ENCODE results near the gene ZNG1F.
"Not testable (repeated sequence)": the region's sequence is repeated elsewhere in the genome, so short reads cannot be mapped to it uniquely, and the experiment has no call there.

The ZNG1F gene

DNA sequence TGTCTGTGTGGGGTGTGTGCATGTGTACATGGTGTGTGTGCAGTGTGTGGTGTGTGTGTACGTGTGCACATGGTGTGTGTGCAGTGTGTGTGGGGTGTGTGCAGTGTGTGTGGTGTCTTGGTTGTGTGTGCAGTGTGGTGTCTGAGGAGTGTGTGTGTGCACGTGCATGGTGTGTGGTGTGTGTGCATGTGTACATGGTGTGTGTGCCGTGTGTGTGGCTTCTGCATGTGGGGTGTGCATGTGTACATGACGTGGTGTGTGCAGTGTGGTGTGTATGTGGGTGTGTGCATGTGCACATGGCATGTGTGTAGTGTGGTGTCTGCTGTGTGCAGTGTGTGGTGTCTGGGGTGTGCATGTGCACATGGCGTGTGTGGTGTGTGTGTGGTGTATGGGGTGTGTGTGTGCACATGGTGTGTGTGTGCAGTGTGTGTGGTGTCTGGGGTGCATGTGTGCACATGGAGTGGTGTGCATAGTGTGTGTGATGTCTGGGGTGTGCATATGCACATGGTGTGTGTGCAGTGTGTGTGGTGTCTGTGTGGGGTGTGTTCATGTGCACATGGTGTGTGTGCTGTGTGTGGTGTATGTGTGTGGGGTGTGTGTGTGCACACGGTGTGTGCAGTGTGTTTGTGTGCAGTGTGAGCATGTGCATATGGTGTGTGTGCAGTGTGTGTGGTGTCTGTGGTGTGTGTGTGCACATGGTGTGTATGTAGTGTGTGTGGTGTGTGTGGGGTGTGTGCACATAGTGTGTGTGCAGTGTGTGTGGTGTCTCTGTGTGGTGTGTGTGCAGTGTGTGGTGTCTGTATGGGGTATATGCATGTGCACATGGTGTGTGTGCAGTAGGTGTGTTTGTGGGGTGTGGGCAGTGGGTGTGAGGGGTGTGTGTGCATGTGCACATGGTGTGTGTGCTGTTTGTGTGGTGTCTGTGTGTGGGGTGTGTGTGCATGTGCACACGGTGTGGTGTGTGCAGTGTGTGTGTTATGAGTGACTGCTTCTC lies 40.6 kb upstream of the ZNG1F start:
- no peaks in the 10 kb centered on the region for H4K20me1 ChIP-seq (ENCODE audit: insufficient read depth, low read length)
- TF ChIP-seq EZH2phosphoT487 (IDR thresholded peaks at IDR 0.05; ENCODE audit: low read depth): no peak
- TF ChIP-seq, protein P1, sequence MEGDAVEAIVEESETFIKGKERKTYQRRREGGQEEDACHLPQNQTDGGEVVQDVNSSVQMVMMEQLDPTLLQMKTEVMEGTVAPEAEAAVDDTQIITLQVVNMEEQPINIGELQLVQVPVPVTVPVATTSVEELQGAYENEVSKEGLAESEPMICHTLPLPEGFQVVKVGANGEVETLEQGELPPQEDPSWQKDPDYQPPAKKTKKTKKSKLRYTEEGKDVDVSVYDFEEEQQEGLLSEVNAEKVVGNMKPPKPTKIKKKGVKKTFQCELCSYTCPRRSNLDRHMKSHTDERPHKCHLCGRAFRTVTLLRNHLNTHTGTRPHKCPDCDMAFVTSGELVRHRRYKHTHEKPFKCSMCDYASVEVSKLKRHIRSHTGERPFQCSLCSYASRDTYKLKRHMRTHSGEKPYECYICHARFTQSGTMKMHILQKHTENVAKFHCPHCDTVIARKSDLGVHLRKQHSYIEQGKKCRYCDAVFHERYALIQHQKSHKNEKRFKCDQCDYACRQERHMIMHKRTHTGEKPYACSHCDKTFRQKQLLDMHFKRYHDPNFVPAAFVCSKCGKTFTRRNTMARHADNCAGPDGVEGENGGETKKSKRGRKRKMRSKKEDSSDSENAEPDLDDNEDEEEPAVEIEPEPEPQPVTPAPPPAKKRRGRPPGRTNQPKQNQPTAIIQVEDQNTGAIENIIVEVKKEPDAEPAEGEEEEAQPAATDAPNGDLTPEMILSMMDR (IDR thresholded peaks at IDR 0.05; ENCODE audit: low read depth, low read length): no peak
- H3K4me1 ChIP-seq (ENCODE audit: low read length): no peaks in the 10 kb centered on the region
- H3K79me2 ChIP-seq (ENCODE audit: low read length): no peaks in the 10 kb centered on the region
- no peak overlapping the region for H3K4me3 ChIP-seq (ENCODE audit: low read length)
- peaks cover 7% of the 10 kb centered on the region for H3K36me3 ChIP-seq (replicated peaks; ENCODE audit: low read depth, low read length)
- no peak overlapping the region for H3K27ac ChIP-seq (ENCODE audit: low read length)
- H3K9me3 ChIP-seq (ENCODE audit: insufficient read depth, low read length): no peaks in the 10 kb centered on the region; the same call in 1 of the 2 replicates
- no peak overlapping the region for H3K9ac ChIP-seq (ENCODE audit: low read length)
- H3K27me3 ChIP-seq (ENCODE audit: low read depth, low read length): no peaks in the 10 kb centered on the region
- no peak overlapping the region for H3K4me2 ChIP-seq (ENCODE audit: low read length)
- no peak overlapping the region for H2AFZ ChIP-seq (ENCODE audit: low read depth, low read length)

- not testable (repeated sequence) for H3K4me2 ChIP-seq (ENCODE audit: low read length); H3K36me3 ChIP-seq (replicated peaks; ENCODE audit: low read depth, low read length); H2AFZ ChIP-seq (ENCODE audit: low read depth, low read length); H4K20me1 ChIP-seq (ENCODE audit: insufficient read depth, low read length); H3K4me1 ChIP-seq (ENCODE audit: low read length); H3K4me3 ChIP-seq (ENCODE audit: low read length); H3K9ac ChIP-seq (ENCODE audit: low read length); H3K27ac ChIP-seq (ENCODE audit: low read length); H3K9me3 ChIP-seq (ENCODE audit: insufficient read depth, low read length); H3K79me2 ChIP-seq (ENCODE audit: low read length); H3K27me3 ChIP-seq (ENCODE audit: low read depth, low read length)
Measured at GRCh38 chr9:41219831-41220230, 30.7 kb upstream of the ZNG1F start.

DNA sequence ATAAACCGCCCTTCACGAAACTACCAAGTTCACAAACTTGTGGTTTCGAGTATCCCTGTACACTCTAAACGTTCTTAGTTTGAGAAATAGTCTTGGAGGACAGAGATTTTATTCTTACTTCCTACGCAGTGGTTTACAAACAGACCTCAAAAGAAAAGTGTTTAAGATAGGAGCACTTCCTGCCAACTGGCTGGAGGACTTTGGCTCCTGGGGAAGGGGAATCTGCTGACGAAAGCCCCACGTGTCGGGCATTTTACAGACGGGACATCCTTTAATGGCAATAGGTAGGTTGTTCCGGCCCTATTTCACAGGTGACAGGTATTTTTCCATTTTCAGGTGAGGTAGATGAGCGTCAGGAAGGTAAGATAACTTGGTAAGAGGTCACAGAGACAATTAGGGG lies 678 bp downstream of the ZNG1F start:
- H3K27ac ChIP-seq (ENCODE audit: low read length); H3K9me3 ChIP-seq (ENCODE audit: insufficient read depth, low read length); H4K20me1 ChIP-seq (ENCODE audit: insufficient read depth, low read length); H2AFZ ChIP-seq (ENCODE audit: low read depth, low read length); H3K4me1 ChIP-seq (ENCODE audit: low read length); H3K36me3 ChIP-seq (replicated peaks; ENCODE audit: low read depth, low read length); H3K4me3 ChIP-seq (ENCODE audit: low read length); H3K27me3 ChIP-seq (ENCODE audit: low read depth, low read length); H3K79me2 ChIP-seq (ENCODE audit: low read length); H3K9ac ChIP-seq (ENCODE audit: low read length); H3K4me2 ChIP-seq (ENCODE audit: low read length): not testable (repeated sequence)

GRCh38 chr9:41174994-41175393 lies 14.1 kb downstream of the ZNG1F start:
- not testable (repeated sequence) for H3K4me3 ChIP-seq (ENCODE audit: low read length); H3K4me1 ChIP-seq (ENCODE audit: low read length); H2AFZ ChIP-seq (ENCODE audit: low read depth, low read length); H3K79me2 ChIP-seq (ENCODE audit: low read length); H3K9me3 ChIP-seq (ENCODE audit: insufficient read depth, low read length); H3K27ac ChIP-seq (ENCODE audit: low read length); H3K27me3 ChIP-seq (ENCODE audit: low read depth, low read length); H3K36me3 ChIP-seq (replicated peaks; ENCODE audit: low read depth, low read length); H4K20me1 ChIP-seq (ENCODE audit: insufficient read depth, low read length); H3K4me2 ChIP-seq (ENCODE audit: low read length); H3K9ac ChIP-seq (ENCODE audit: low read length)

- H2AFZ ChIP-seq (ENCODE audit: low read depth, low read length); H3K27me3 ChIP-seq (ENCODE audit: low read depth, low read length); H3K4me2 ChIP-seq (ENCODE audit: low read length); H3K4me1 ChIP-seq (ENCODE audit: low read length); H4K20me1 ChIP-seq (ENCODE audit: insufficient read depth, low read length); H3K27ac ChIP-seq (ENCODE audit: low read length); H3K9me3 ChIP-seq (ENCODE audit: insufficient read depth, low read length); H3K9ac ChIP-seq (ENCODE audit: low read length); H3K36me3 ChIP-seq (replicated peaks; ENCODE audit: low read depth, low read length); H3K4me3 ChIP-seq (ENCODE audit: low read length); H3K79me2 ChIP-seq (ENCODE audit: low read length): not testable (repeated sequence)
Measured at GRCh38 chr9:41150116-41150515, 39.0 kb downstream of the ZNG1F start.

- not testable (repeated sequence) for H2AFZ ChIP-seq (ENCODE audit: low read depth, low read length); H4K20me1 ChIP-seq (ENCODE audit: insufficient read depth, low read length); H3K4me3 ChIP-seq (ENCODE audit: low read length); H3K27ac ChIP-seq (ENCODE audit: low read length); H3K79me2 ChIP-seq (ENCODE audit: low read length); H3K9me3 ChIP-seq (ENCODE audit: insufficient read depth, low read length); H3K9ac ChIP-seq (ENCODE audit: low read length); H3K4me2 ChIP-seq (ENCODE audit: low read length); H3K36me3 ChIP-seq (replicated peaks; ENCODE audit: low read depth, low read length); H3K27me3 ChIP-seq (ENCODE audit: low read depth, low read length); H3K4me1 ChIP-seq (ENCODE audit: low read length)
Measured at GRCh38 chr9:41141878-41142277, 47.2 kb downstream of the ZNG1F start.

DNA sequence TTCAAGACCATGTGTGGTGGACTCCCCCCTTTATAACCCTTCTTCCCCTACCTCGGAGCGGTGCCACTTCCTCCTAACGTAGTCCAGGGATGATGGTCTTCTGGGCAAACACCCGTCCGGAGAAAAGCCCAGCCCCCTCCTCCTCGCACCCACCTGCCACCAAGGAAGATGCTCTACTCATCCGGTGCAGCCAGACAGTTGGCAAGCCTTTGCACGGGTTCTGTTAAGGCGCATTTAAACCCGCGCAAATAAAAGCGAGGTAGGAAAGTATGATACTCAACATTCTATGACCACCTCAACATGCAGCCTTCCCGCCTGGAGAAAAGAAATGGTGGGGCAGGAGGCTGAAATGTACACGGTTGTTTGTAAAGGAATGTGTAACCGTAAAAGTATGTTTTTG lies 60.5 kb downstream of the ZNG1F start, which contains the start of gene FOXD4L6:
Gene FOXD4L6 (minus strand): TSS at position 101 of the 400 bp plus-strand sequence. CDS start 298 bp downstream, outside the sequence.
- H3K27ac ChIP-seq (ENCODE audit: low read length); H2AFZ ChIP-seq (ENCODE audit: low read depth, low read length); H3K9ac ChIP-seq (ENCODE audit: low read length): not testable (repeated sequence)

GRCh38 chr9:41126746-41127446 lies 62.2 kb downstream of the ZNG1F start:
- H3K9me3 ChIP-seq (ENCODE audit: insufficient read depth, low read length); H3K27me3 ChIP-seq (ENCODE audit: low read depth, low read length); H3K79me2 ChIP-seq (ENCODE audit: low read length); H3K36me3 ChIP-seq (replicated peaks; ENCODE audit: low read depth, low read length); H3K27ac ChIP-seq (ENCODE audit: low read length); H3K4me2 ChIP-seq (ENCODE audit: low read length); H3K4me3 ChIP-seq (ENCODE audit: low read length); H2AFZ ChIP-seq (ENCODE audit: low read depth, low read length); H4K20me1 ChIP-seq (ENCODE audit: insufficient read depth, low read length); H3K9ac ChIP-seq (ENCODE audit: low read length); H3K4me1 ChIP-seq (ENCODE audit: low read length): not testable (repeated sequence)

More for the DNA sequence above, 60.5 kb downstream of the ZNG1F start, which contains the start of gene FOXD4L6:
- not testable (repeated sequence) for H3K9me3 ChIP-seq (ENCODE audit: insufficient read depth, low read length); H3K36me3 ChIP-seq (replicated peaks; ENCODE audit: low read depth, low read length); H3K4me3 ChIP-seq (ENCODE audit: low read length); H3K4me2 ChIP-seq (ENCODE audit: low read length); H3K27me3 ChIP-seq (ENCODE audit: low read depth, low read length); H3K4me1 ChIP-seq (ENCODE audit: low read length); H3K79me2 ChIP-seq (ENCODE audit: low read length); H4K20me1 ChIP-seq (ENCODE audit: insufficient read depth, low read length)
